ENCODE measurements around the gene GATA5.
"Not testable (repeated sequence)": the region's sequence is repeated elsewhere in the genome, so short reads cannot be mapped to it uniquely, and the experiment has no call there.

Gene GATA5

GRCh38 chr20:62427172-62428001 lies 48.4 kb downstream of the GATA5 start, which contains the start of gene RBBP8NL:
TSS of gene RBBP8NL (minus strand) at chr20:62427539. CDS start at chr20:62419647, 7,892 bp downstream.
- no peak for DNase-seq (ENCODE audit: low read depth)
- H3K4me3 ChIP-seq (ENCODE audit: low read depth, low read length), result no peak within 1 kb of the TSS

GRCh38 chr20:62426699-62427131 lies 49.1 kb downstream of the GATA5 start:
- TF ChIP-seq CTCF (IDR thresholded peaks at IDR 0.05; ENCODE audit: low read depth, low read length, missing control alignments), result no peak
- DNase-seq (ENCODE audit: low read depth), result no peak
- H3K4me3 ChIP-seq (ENCODE audit: low read depth, low read length), result no peak overlapping the region

More at GRCh38 chr20:62427172-62428001, 48.4 kb downstream of the GATA5 start, which contains the start of gene RBBP8NL:
- TF ChIP-seq CTCF (IDR thresholded peaks at IDR 0.05; ENCODE audit: low read depth, low read length, missing control alignments), result no peak

- not testable (repeated sequence) for DNase-seq (ENCODE audit: low read depth); H3K4me3 ChIP-seq (ENCODE audit: low read depth, low read length)
Observed at GRCh38 chr20:62426059-62426348, 49.8 kb downstream of the GATA5 start.

GRCh38 chr20:62425281-62426058 lies 50.3 kb downstream of the GATA5 start:
- H3K4me3 ChIP-seq (ENCODE audit: low read depth, low read length), result no peak overlapping the region
- no peak for TF ChIP-seq CTCF (IDR thresholded peaks at IDR 0.05; ENCODE audit: low read depth, low read length, missing control alignments)
- DNase-seq (ENCODE audit: low read depth), result no peak

- no peak overlapping the region for H3K4me3 ChIP-seq (ENCODE audit: low read depth, low read length)
- no peak for DNase-seq (ENCODE audit: low read depth)
- no peak for TF ChIP-seq CTCF (IDR thresholded peaks at IDR 0.05; ENCODE audit: low read depth, low read length, missing control alignments)
Observed at GRCh38 chr20:62424249-62425107, 51.3 kb downstream of the GATA5 start.

GRCh38 chr20:62423326-62423706 lies 52.5 kb downstream of the GATA5 start:
- no peak for DNase-seq (ENCODE audit: low read depth)
- TF ChIP-seq CTCF (IDR thresholded peaks at IDR 0.05; ENCODE audit: low read depth, low read length, missing control alignments), result no peak
- no peak overlapping the region for H3K4me3 ChIP-seq (ENCODE audit: low read depth, low read length)

Measured in GM12864 (cell line).